Measurements from ENCODE around the gene TEAD3.

The TEAD3 gene

GRCh38 chr6:35491558-35492257 is 5.2 kb downstream of the TEAD3 start:
- peak; percentile 35; the same call in 1 of the 2 replicates for TF ChIP-seq ZBTB7A (IDR thresholded peaks at IDR 0.05; ENCODE audit: low read depth)
- peak; percentile 47 for TF ChIP-seq REST (IDR thresholded peaks at IDR 0.05; ENCODE audit: low read depth)
- no peak for TF ChIP-seq EP300 (IDR thresholded peaks at IDR 0.05; ENCODE audit: borderline replicate concordance)
- TF ChIP-seq TCF12 (IDR thresholded peaks at IDR 0.05; ENCODE audit: low read depth) = no peak

GRCh38 chr6:35490821-35491557 is 5.9 kb downstream of the TEAD3 start:
- TF ChIP-seq TCF12 (IDR thresholded peaks at IDR 0.05; ENCODE audit: low read depth) (no peak), NFIC (IDR thresholded peaks at IDR 0.05) (no peak), EP300 (IDR thresholded peaks at IDR 0.05; ENCODE audit: borderline replicate concordance) (no peak), EGR1 (IDR thresholded peaks at IDR 0.05) (no peak), REST (IDR thresholded peaks at IDR 0.05; ENCODE audit: low read depth) (no peak), MAX (IDR thresholded peaks at IDR 0.05) (no peak), FOXM1 (IDR thresholded peaks at IDR 0.05; ENCODE audit: borderline replicate concordance, low read depth) (no peak), ZBTB7A (IDR thresholded peaks at IDR 0.05; ENCODE audit: low read depth) (no peak)

- peak; percentile 73 for TF ChIP-seq YY1 (IDR thresholded peaks at IDR 0.05; ENCODE audit: low read depth)
- TF ChIP-seq USF1 (IDR thresholded peaks at IDR 0.05) = no peak
- no peak for TF ChIP-seq REST (IDR thresholded peaks at IDR 0.05; ENCODE audit: low read depth)
- TF ChIP-seq EP300 (IDR thresholded peaks at IDR 0.05; ENCODE audit: borderline replicate concordance) = peak; percentile 78
- peak; percentile 45; the same call in 1 of the 2 replicates for TF ChIP-seq CREB1 (IDR thresholded peaks at IDR 0.05; ENCODE audit: low read depth)
- TF ChIP-seq MAX (IDR thresholded peaks at IDR 0.05) = peak; percentile 54; the same call in 1 of the 2 replicates
- peak; percentile 57; the same call in 1 of the 2 replicates for TF ChIP-seq TCF12 (IDR thresholded peaks at IDR 0.05; ENCODE audit: low read depth)
- TF ChIP-seq EGR1 (IDR thresholded peaks at IDR 0.05) = no peak
These were observed 6.7 kb downstream of the TEAD3 start for GRCh38 chr6:35489995-35490791.

- no peak for TF ChIP-seq ZBTB7A (IDR thresholded peaks at IDR 0.05; ENCODE audit: low read depth)
- TF ChIP-seq USF1 (IDR thresholded peaks at IDR 0.05) = no peak
- no peak for TF ChIP-seq FOXM1 (IDR thresholded peaks at IDR 0.05; ENCODE audit: borderline replicate concordance, low read depth)
- TF ChIP-seq EGR1 (IDR thresholded peaks at IDR 0.05) = no peak
- TF ChIP-seq MAX (IDR thresholded peaks at IDR 0.05) = no peak
- TF ChIP-seq RAD21 (IDR thresholded peaks at IDR 0.05; ENCODE audit: low read depth) = no peak
- no peak for TF ChIP-seq TCF12 (IDR thresholded peaks at IDR 0.05; ENCODE audit: low read depth)
- TF ChIP-seq EP300 (IDR thresholded peaks at IDR 0.05; ENCODE audit: borderline replicate concordance) = no peak
These were observed 7.8 kb downstream of the TEAD3 start for GRCh38 chr6:35489066-35489465.
